CD4-positive, alpha-beta T cell (primary cell): ENCODE measurements around the gene PRRC2B. TPM values are rescaled to one million over a fixed set of nuclear protein-coding genes. Genes with fewer than 3 reads are reported as not detected.

Source experiments
- ATAC-seq: fragments of 200-7000 bp; cut with Tn5 transposase; one replicate; pipeline ENCODE4 v1.10.0; 2022; ENCODE audit warnings: mild to moderate bottlenecking; ENCODE audit not compliant: poor library complexity
- CTCF ChIA-PET: fragments of 350-600 bp; sonication (Branson Sonifier 250); formaldehyde crosslinking; loops from one replicate; lab custom pipeline; 2021; ENCODE audit warnings: antibody characterized with exemption, inconsistent platforms; lab: Charles Lee
- POLR2A ChIA-PET: fragments of 350-600 bp; sonication (Branson Sonifier 250); formaldehyde crosslinking; loops from one replicate; lab custom pipeline; 2021; ENCODE audit warnings: antibody characterized with exemption, inconsistent platforms; lab: Charles Lee
- DNase-seq, 14 experiments: peaks; one replicate each; pipeline ENCODE4 v3.0.0-alpha.2; 2013 to 2020; ENCODE audit warnings: mixed read lengths in 2 of 14
- H3K27ac ChIP-seq, 2 donors: one replicate each; pipeline versions ENCODE4 v1.5.1 to v1.7.0; 2013; ENCODE audit warnings: low read length in 2 of 2, low read depth in 1 of 2, mild to moderate bottlenecking in 1 of 2
- H3K27me3 ChIP-seq, 2 experiments: 1 replicate in 1 of 2; 2 replicates in 1 of 2; pipeline versions ENCODE4 v1.6.1 to v1.7.0; 2013; ENCODE audit warnings: low read length in 2 of 2, control low read depth in 1 of 2, mild to moderate bottlenecking in 1 of 2, moderate library complexity in 1 of 2; ENCODE audit not compliant: insufficient read depth in 2 of 2, control insufficient read depth in 1 of 2
- H3K36me3 ChIP-seq: one replicate; pipeline ENCODE4 v1.6.1; 2013; ENCODE audit warnings: low read length, control low read depth; ENCODE audit not compliant: insufficient read depth
- H3K4me1 ChIP-seq: one replicate; pipeline ENCODE4 v1.6.1; 2013; ENCODE audit warnings: low read length, control low read depth; ENCODE audit not compliant: insufficient read depth
- H3K4me3 ChIP-seq: one replicate; pipeline ENCODE4 v1.5.1; 2013; ENCODE audit warnings: mild to moderate bottlenecking, low read length, moderate library complexity
- H3K9me3 ChIP-seq, 2 experiments: 1 replicate in 1 of 2; 2 replicates in 1 of 2; pipeline versions ENCODE4 v1.6.1 to v1.7.0; 2013; ENCODE audit warnings: low read length in 2 of 2, mild to moderate bottlenecking in 2 of 2, control low read depth in 1 of 2, moderate library complexity in 1 of 2; ENCODE audit not compliant: control insufficient read depth in 1 of 2, insufficient read depth in 1 of 2
- H3K27ac Mint-ChIP-seq: one replicate; pipeline ENCODE4 v1.8.0; 2020; ENCODE audit warnings: mixed read lengths
- H3K27me3 Mint-ChIP-seq: one replicate; pipeline ENCODE4 v1.8.0; 2021; ENCODE audit warnings: mixed read lengths
- H3K36me3 Mint-ChIP-seq: one replicate; pipeline ENCODE4 v1.8.0; 2021; ENCODE audit warnings: low read depth, mixed read lengths
- H3K4me1 Mint-ChIP-seq: one replicate; pipeline ENCODE4 v1.8.0; 2021; ENCODE audit warnings: low read depth, mixed read lengths
- H3K4me3 Mint-ChIP-seq: one replicate; pipeline ENCODE4 v1.8.0; 2020; ENCODE audit warnings: mild to moderate bottlenecking, mixed read lengths
- H3K9me3 Mint-ChIP-seq: one replicate; pipeline ENCODE4 v1.8.0; 2020; ENCODE audit warnings: mixed read lengths
- CTCF ChIP-seq: fragments of 200-600 bp; IDR thresholded peaks from one replicate; pipeline ENCODE4 v1.8.0; 2022; ENCODE audit warnings: antibody characterized with exemption, mild to moderate bottlenecking
- intact Hi-C, 2 experiments: fragments of 100-400 bp; cut with DNase I in 1 of 2; cut with micrococcal nuclease in 1 of 2; formaldehyde crosslinking; loops; one replicate each; pipeline versions ENCODE4 v1.15.1 to v1.9.0; 2023 to 2025; cut with DNase I, micrococcal nuclease
- total RNA-seq, 174 experiments: library from RNA in 2 of 174; stranded (reverse) in 2 of 174; gene quantifications; one replicate each; pipeline ENCODE4 v1.2.3 and lab custom pipeline; 2021 to 2026

The PRRC2B gene
- total RNA-seq, 2 experiments from 2014 or later = 256 to 268 TPM

GRCh38 chr9:131539223-131539923 lies 145.5 kb downstream of the PRRC2B start:
- peaks cover 58% of the 10 kb centered on the region for H3K4me1 ChIP-seq
- Mint-ChIP-seq H3K27ac (peak overlapping the region; percentile 12), H3K36me3 (peaks cover 11% of the 10 kb centered on the region), H3K9me3 (peaks cover 7% of the 10 kb centered on the region), H3K4me1 (peaks cover 47% of the 10 kb centered on the region), H3K27me3 (no peaks in the 10 kb centered on the region), H3K4me3 (peak overlapping the region; percentile 53)
- no peak for TF ChIP-seq CTCF
- peaks cover 24 to 29% of the 10 kb centered on the region in 2 experiments for H3K9me3 ChIP-seq
- peak; percentile 66 for ATAC-seq
- H3K4me3 ChIP-seq = no peak overlapping the region
- H3K27ac ChIP-seq = peak overlapping the region in 1 of 2 donors; percentile 10
- H3K27me3 ChIP-seq = no peaks in the 10 kb centered on the region
- CTCF ChIA-PET = interaction anchor here (1.2 kb wide), 1 partner anchor 720 kb away, joined by 3 read pairs; no protein-coding TSS in a partner anchor
- POLR2A ChIA-PET = interaction anchor here (0.6 to 1.6 kb wide), 6 partner anchors 8 to 193 kb away, joined by 3 to 6 read pairs (median 3); no protein-coding TSS in a partner anchor
- intact Hi-C loops = loop anchor here (5.0 to 10.0 kb wide), 2 partner anchors 37 to 545 kb away; partner anchors contain the start of gene POMT1 (in 1 of the 2)
- H3K36me3 ChIP-seq = no peaks in the 10 kb centered on the region
- peak in 8 of 14 experiments; percentile 14 to 77 (median 38) for DNase-seq

GRCh38 chr9:131543141-131543540 lies 149.3 kb downstream of the PRRC2B start:
- H3K27me3 ChIP-seq = peaks cover 24 to 25% of the 10 kb centered on the region in 2 experiments
- TF ChIP-seq CTCF = no peak
- H3K27me3 Mint-ChIP-seq = peaks cover 23% of the 10 kb centered on the region
- peaks cover 25 to 46% of the 10 kb centered on the region in 2 experiments for H3K9me3 ChIP-seq
- intact Hi-C loops = no loop called here
- no peak for DNase-seq
- H3K9me3 Mint-ChIP-seq = peaks cover 7% of the 10 kb centered on the region
- peaks cover 18% of the 10 kb centered on the region for H3K36me3 Mint-ChIP-seq
- H3K4me3 ChIP-seq = no peak overlapping the region
- H3K36me3 ChIP-seq = no peaks in the 10 kb centered on the region
- POLR2A ChIA-PET = no interaction called here
- peaks cover 41% of the 10 kb centered on the region for H3K4me1 ChIP-seq
- peaks cover 35% of the 10 kb centered on the region for H3K4me1 Mint-ChIP-seq
- H3K27ac Mint-ChIP-seq = no peak overlapping the region
- no peak for ATAC-seq
- CTCF ChIA-PET = no interaction called here
- no peak overlapping the region for H3K27ac ChIP-seq
- H3K4me3 Mint-ChIP-seq = peak overlapping the region; percentile 54

- CTCF ChIA-PET = no interaction called here
- no peaks in the 10 kb centered on the region for H3K36me3 ChIP-seq
- H3K4me1 ChIP-seq = peaks cover 23% of the 10 kb centered on the region
- H3K27ac ChIP-seq = no peak within 1 kb of the TSS
- H3K4me3 ChIP-seq = peak within 1 kb of the TSS; percentile 47
- peaks cover 25 to 46% of the 10 kb centered on the region in 2 experiments for H3K9me3 ChIP-seq
- intact Hi-C loops = no loop called here
- peaks cover 25% of the 10 kb centered on the region for H3K4me1 Mint-ChIP-seq
- DNase-seq = no peak
- peaks cover 7% of the 10 kb centered on the region for H3K9me3 Mint-ChIP-seq
- no peak for ATAC-seq
- no peak within 1 kb of the TSS for H3K27ac Mint-ChIP-seq
- POLR2A ChIA-PET = interaction anchor here (1.3 kb wide), 1 partner anchor 40 kb away, joined by 5 read pairs; no protein-coding TSS in a partner anchor
- peaks cover 26 to 29% of the 10 kb centered on the region in 2 experiments for H3K27me3 ChIP-seq
- H3K27me3 Mint-ChIP-seq = peaks cover 44% of the 10 kb centered on the region
- H3K36me3 Mint-ChIP-seq = peaks cover 18% of the 10 kb centered on the region
- peak within 1 kb of the TSS; percentile 42 for H3K4me3 Mint-ChIP-seq
- TF ChIP-seq CTCF = no peak
Measured at GRCh38 chr9:131545003-131545785, 151.3 kb downstream of the PRRC2B start, which contains the start of gene PRRT1B. Gene PRRT1B (plus strand): TSS chr9:131545523. CDS start chr9:131545616, 93 bp downstream.
